ENCODE data around the gene NDUFS6. TPM values are rescaled to one million over a fixed set of nuclear protein-coding genes. Genes with fewer than 3 reads are reported as not detected.

The NDUFS6 gene
- total RNA-seq, 1 donor from 2014 or later = 26.8 TPM

DNA sequence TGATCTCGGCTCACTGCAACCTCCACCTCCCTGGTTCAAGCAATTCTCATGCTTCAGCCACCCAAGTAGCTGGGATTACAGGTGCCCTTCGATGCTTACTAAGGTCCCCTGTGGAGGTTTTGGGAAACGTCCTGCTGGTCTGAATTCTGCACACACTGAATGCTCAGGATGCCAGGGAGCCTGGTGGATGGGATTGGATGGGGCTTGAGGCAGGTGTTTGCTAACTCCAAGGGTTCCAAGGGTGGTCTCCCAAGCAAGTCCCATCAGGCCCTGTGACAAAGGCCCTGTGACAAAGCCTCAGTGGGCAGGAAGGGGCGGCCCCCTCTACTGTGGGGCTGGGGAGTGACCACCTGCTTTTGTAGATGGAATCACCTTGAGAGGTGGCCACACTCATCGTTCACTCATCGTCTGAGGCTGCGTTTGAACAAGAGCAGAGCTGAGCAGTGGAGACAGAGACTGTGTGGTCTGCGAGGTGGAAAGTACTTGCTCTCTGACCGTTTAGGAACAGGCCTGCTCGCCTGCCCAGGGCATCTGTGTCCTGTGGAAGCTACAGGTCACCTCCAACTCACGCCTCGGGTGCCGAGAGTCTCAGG is 41.7 kb upstream of the NDUFS6 start:
- no peak overlapping the region for H3K4me3 ChIP-seq
- TF ChIP-seq, protein P1, sequence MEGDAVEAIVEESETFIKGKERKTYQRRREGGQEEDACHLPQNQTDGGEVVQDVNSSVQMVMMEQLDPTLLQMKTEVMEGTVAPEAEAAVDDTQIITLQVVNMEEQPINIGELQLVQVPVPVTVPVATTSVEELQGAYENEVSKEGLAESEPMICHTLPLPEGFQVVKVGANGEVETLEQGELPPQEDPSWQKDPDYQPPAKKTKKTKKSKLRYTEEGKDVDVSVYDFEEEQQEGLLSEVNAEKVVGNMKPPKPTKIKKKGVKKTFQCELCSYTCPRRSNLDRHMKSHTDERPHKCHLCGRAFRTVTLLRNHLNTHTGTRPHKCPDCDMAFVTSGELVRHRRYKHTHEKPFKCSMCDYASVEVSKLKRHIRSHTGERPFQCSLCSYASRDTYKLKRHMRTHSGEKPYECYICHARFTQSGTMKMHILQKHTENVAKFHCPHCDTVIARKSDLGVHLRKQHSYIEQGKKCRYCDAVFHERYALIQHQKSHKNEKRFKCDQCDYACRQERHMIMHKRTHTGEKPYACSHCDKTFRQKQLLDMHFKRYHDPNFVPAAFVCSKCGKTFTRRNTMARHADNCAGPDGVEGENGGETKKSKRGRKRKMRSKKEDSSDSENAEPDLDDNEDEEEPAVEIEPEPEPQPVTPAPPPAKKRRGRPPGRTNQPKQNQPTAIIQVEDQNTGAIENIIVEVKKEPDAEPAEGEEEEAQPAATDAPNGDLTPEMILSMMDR (IDR thresholded peaks at IDR 0.05) = no peak
- no peak for TF ChIP-seq POLR2A (IDR thresholded peaks at IDR 0.05)
- TF ChIP-seq POLR2AphosphoS5 (IDR thresholded peaks at IDR 0.05; ENCODE audit: insufficient read depth in 1 of 2, low read depth in 1 of 2) = no peak
- no peak overlapping the region for H3K27ac ChIP-seq
- no peaks in the 10 kb centered on the region for H3K9me3 ChIP-seq
- DNase-seq (ENCODE audit: extremely low spot score in 2 of 2) = peak in 1 of 2 donors; percentile 74
- intact Hi-C loops (cut with DNase I) = no loop called here
- H3K4me1 ChIP-seq = no peaks in the 10 kb centered on the region
- H3K36me3 ChIP-seq = no peaks in the 10 kb centered on the region
- H3K27me3 ChIP-seq = no peaks in the 10 kb centered on the region

DNA sequence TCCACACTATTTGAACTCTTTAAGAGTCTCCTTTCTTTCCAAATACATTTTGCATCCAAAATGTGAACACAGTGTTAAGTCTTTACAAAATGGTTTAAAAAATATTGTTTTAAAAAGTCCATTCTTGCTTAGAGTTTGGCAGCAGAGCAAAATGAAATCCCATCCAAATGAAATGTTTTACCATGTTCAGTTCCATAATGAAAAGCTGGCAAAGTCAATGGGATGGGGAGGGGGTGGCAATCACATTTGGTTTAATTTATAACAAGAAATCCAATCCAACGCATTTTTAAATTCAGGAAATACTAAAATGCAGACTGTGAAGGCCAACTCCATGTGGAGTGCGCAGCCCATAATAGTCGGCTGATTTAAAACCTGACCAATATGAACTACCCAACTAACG is 41.0 kb upstream of the NDUFS6 start:
- no peaks in the 10 kb centered on the region for H3K36me3 ChIP-seq
- no peak overlapping the region for H3K4me3 ChIP-seq
- no peaks in the 10 kb centered on the region for H3K9me3 ChIP-seq
- H3K4me1 ChIP-seq = no peaks in the 10 kb centered on the region
- H3K27ac ChIP-seq = no peak overlapping the region
- TF ChIP-seq POLR2A (IDR thresholded peaks at IDR 0.05) (no peak), POLR2AphosphoS5 (IDR thresholded peaks at IDR 0.05; ENCODE audit: insufficient read depth in 1 of 2, low read depth in 1 of 2) (no peak)
- TF ChIP-seq, protein P1 (IDR thresholded peaks at IDR 0.05) = no peak
- no peaks in the 10 kb centered on the region for H3K27me3 ChIP-seq
- intact Hi-C loops (cut with DNase I) = no loop called here
- no peak for DNase-seq (ENCODE audit: extremely low spot score in 2 of 2)

DNA sequence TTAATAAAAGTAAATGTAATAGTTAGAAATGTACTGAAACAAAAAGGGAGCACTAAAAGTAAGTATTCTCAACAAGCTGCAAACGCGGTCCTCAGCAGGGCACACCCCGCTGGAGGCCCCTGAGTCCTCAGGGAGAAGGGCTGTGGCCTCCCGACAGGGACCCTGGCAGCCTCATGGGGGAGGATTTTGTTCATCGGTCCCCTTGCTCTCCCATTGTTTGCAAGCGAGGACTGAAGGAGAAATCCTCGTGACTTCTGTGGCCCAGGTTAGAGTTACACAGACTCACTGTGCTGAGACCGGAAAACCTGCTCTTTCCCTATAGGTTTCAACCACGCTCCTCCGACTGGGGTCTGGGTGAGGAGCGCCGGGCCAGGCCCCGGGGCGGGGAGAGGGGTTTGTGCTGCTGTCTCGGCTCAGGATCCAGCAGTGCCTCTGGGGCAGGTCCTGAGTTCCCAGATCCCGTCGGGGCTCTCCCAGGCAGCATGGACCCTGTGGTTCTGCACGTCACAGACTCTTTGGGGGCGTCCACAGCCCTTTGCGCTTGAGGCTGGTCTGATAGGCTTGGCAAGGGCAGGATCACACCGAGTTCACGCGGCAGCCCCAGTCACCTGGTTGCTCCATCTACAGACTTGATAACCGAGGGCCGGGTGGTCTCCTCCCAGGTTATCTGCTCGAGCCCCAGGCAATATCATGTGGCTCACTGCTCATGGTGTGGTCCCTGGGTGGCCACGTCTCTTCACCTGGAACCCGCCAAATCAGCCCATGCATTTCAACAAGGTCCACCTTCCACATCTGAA is 40.4 kb upstream of the NDUFS6 start:
- no peaks in the 10 kb centered on the region for H3K36me3 ChIP-seq
- no peaks in the 10 kb centered on the region for H3K4me1 ChIP-seq
- H3K27me3 ChIP-seq = no peaks in the 10 kb centered on the region
- TF ChIP-seq, protein P1 (IDR thresholded peaks at IDR 0.05) = no peak
- TF ChIP-seq POLR2A (IDR thresholded peaks at IDR 0.05) = no peak
- no peak for TF ChIP-seq POLR2AphosphoS5 (IDR thresholded peaks at IDR 0.05; ENCODE audit: insufficient read depth in 1 of 2, low read depth in 1 of 2)
- intact Hi-C loops (cut with DNase I) = no loop called here
- H3K4me3 ChIP-seq = no peak overlapping the region
- DNase-seq (ENCODE audit: extremely low spot score in 2 of 2) = peak in 1 of 2 donors; percentile 88
- no peaks in the 10 kb centered on the region for H3K9me3 ChIP-seq
- no peak overlapping the region for H3K27ac ChIP-seq

DNA sequence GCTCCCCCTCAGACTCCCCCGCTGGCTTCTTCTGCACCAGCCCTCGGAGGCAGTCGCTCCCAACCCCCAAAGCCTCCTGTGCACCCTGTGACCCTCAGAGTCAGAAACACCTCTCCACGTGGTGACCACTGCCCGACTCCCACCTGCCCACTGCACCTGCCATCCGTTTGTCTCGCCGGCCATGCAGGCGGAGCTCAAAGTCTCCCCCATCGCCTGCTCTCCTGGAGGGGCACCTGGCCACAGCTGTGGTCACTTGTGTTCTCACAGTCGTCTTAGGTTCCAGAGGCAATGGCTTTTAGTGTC is 39.8 kb upstream of the NDUFS6 start:
- intact Hi-C loops (cut with DNase I) = no loop called here
- H3K27me3 ChIP-seq = no peaks in the 10 kb centered on the region

More for the DNA sequence above, 39.8 kb upstream of the NDUFS6 start:
- TF ChIP-seq, protein P1 (IDR thresholded peaks at IDR 0.05) = no peak
- TF ChIP-seq POLR2AphosphoS5 (IDR thresholded peaks at IDR 0.05; ENCODE audit: insufficient read depth in 1 of 2, low read depth in 1 of 2) = no peak
- no peak for TF ChIP-seq POLR2A (IDR thresholded peaks at IDR 0.05)
- Histone ChIP-seq H3K36me3 (no peaks in the 10 kb centered on the region), H3K4me3 (no peak overlapping the region), H3K27ac (no peak overlapping the region), H3K4me1 (no peaks in the 10 kb centered on the region), H3K9me3 (no peaks in the 10 kb centered on the region)
- DNase-seq (ENCODE audit: extremely low spot score in 2 of 2) = no peak

Data from vagina (tissue), 2 donors.